ENCODE data around the gene PRR32.
"Not testable (repeated sequence)": the region's sequence is repeated elsewhere in the genome, so short reads cannot be mapped to it uniquely, and the experiment has no call there.

The PRR32 gene

DNA sequence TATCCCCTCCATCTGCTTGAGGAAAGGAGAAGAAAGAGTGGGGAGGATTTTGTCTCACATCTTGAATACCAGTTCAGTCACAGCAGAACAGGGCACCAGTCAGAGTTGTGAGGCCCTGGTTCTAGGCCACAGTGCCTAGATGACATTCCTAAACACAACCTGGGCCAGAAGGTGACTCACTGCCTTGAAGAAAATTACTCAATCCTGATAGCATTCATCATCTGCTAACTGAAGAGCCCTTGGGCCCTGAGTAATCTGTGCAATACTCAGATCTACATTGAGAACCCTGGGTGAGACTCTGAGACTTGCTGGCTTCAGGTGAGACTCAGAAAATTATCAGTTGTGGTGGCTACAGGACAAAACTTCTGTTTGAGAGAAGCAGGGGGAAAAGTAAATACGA is 20.5 kb upstream of the PRR32 start:
- Histone ChIP-seq H3K27me3 (ENCODE audit: insufficient read depth, low read length, poor library complexity, severe bottlenecking) (no peaks in the 10 kb centered on the region), H3F3A (ENCODE audit: low read depth) (no peaks in the 10 kb centered on the region), H3K36me3 (ENCODE audit: insufficient read depth, low read length) (no peaks in the 10 kb centered on the region), H3K4me3 (ENCODE audit: low read length, poor library complexity, severe bottlenecking) (no peak overlapping the region), H2AFZ (ENCODE audit: low read length) (no peak overlapping the region), H3K4me1 (ENCODE audit: insufficient read depth, low read length, poor library complexity, severe bottlenecking) (no peaks in the 10 kb centered on the region), H3K4me2 (ENCODE audit: low read depth, low read length, poor library complexity, severe bottlenecking) (no peak overlapping the region), H3K9ac (ENCODE audit: low read depth, low read length, poor library complexity, severe bottlenecking) (no peak overlapping the region), H3K79me2 (ENCODE audit: insufficient read depth, low read length) (no peaks in the 10 kb centered on the region), H3K9me2 (replicated peaks; ENCODE audit: low read depth, low read length) (no peaks in the 10 kb centered on the region), H3K9me3 (ENCODE audit: insufficient read depth, low read depth, low read length) (no peaks in the 10 kb centered on the region), H4K20me1 (ENCODE audit: insufficient read depth, low read length, poor library complexity, severe bottlenecking) (no peaks in the 10 kb centered on the region)
- no peak for TF ChIP-seq EZH2phosphoT487 (IDR thresholded peaks at IDR 0.05; ENCODE audit: borderline replicate concordance)
- TF ChIP-seq, protein P1, sequence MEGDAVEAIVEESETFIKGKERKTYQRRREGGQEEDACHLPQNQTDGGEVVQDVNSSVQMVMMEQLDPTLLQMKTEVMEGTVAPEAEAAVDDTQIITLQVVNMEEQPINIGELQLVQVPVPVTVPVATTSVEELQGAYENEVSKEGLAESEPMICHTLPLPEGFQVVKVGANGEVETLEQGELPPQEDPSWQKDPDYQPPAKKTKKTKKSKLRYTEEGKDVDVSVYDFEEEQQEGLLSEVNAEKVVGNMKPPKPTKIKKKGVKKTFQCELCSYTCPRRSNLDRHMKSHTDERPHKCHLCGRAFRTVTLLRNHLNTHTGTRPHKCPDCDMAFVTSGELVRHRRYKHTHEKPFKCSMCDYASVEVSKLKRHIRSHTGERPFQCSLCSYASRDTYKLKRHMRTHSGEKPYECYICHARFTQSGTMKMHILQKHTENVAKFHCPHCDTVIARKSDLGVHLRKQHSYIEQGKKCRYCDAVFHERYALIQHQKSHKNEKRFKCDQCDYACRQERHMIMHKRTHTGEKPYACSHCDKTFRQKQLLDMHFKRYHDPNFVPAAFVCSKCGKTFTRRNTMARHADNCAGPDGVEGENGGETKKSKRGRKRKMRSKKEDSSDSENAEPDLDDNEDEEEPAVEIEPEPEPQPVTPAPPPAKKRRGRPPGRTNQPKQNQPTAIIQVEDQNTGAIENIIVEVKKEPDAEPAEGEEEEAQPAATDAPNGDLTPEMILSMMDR (conservative IDR thresholded peaks at IDR 0.05; ENCODE audit: low read length), result no peak

DNA sequence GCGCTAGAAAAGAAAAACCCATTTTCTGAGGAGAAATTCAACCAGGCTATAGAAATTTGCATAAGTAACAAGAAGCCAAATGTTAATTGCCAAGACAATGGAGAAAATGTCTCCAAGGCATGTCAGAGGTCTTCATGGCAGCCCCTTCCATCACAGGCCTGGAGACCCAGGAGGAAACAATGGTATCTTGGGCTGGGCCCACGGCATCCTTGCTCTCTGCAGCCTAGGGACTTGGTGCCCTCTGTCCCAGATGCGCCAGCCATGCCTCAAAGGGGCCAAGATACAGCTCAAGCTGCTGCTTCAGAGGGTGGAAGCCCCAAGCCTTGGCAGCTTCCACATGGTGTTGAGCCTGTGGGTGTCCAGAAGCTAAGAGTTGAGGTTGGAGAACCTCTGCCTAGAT is 12.7 kb upstream of the PRR32 start:
- not testable (repeated sequence) for H2AFZ ChIP-seq (ENCODE audit: low read length); H3K79me2 ChIP-seq (ENCODE audit: insufficient read depth, low read length); H3K36me3 ChIP-seq (ENCODE audit: insufficient read depth, low read length); H3K4me2 ChIP-seq (ENCODE audit: low read depth, low read length, poor library complexity, severe bottlenecking); H3K4me1 ChIP-seq (ENCODE audit: insufficient read depth, low read length, poor library complexity, severe bottlenecking); H3K9me2 ChIP-seq (replicated peaks; ENCODE audit: low read depth, low read length); H3K27me3 ChIP-seq (ENCODE audit: insufficient read depth, low read length, poor library complexity, severe bottlenecking); H3K4me3 ChIP-seq (ENCODE audit: low read length, poor library complexity, severe bottlenecking); H3K9me3 ChIP-seq (ENCODE audit: insufficient read depth, low read depth, low read length); H3F3A ChIP-seq (ENCODE audit: low read depth); H4K20me1 ChIP-seq (ENCODE audit: insufficient read depth, low read length, poor library complexity, severe bottlenecking); H3K9ac ChIP-seq (ENCODE audit: low read depth, low read length, poor library complexity, severe bottlenecking)

DNA sequence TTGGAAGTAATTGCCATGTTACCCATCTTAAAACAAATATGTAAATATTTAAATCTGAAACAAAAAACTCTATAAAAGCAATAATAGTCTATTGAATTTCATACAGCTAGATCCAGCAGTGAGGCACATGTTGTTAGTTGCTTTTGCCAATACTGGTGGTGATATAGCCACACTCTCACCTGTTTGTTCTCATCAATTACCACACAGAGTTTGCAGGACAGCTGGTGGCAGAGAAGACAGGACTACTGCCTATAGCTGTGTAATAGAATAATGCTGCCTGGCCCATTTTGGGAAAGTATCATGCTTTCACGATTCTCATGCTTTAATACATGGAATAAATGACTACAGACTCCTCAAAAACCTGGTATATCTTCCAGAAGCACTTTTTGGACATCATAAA is 3.7 kb upstream of the PRR32 start:
- Histone ChIP-seq H3K27me3 (ENCODE audit: insufficient read depth, low read length, poor library complexity, severe bottlenecking) (no peaks in the 10 kb centered on the region), H4K20me1 (ENCODE audit: insufficient read depth, low read length, poor library complexity, severe bottlenecking) (no peaks in the 10 kb centered on the region), H3K4me2 (ENCODE audit: low read depth, low read length, poor library complexity, severe bottlenecking) (no peak overlapping the region), H3K4me3 (ENCODE audit: low read length, poor library complexity, severe bottlenecking) (no peak overlapping the region), H3F3A (ENCODE audit: low read depth) (no peaks in the 10 kb centered on the region), H3K9me3 (ENCODE audit: insufficient read depth, low read depth, low read length) (no peaks in the 10 kb centered on the region), H3K36me3 (ENCODE audit: insufficient read depth, low read length) (no peaks in the 10 kb centered on the region), H2AFZ (ENCODE audit: low read length) (no peak overlapping the region), H3K79me2 (ENCODE audit: insufficient read depth, low read length) (no peaks in the 10 kb centered on the region), H3K9ac (ENCODE audit: low read depth, low read length, poor library complexity, severe bottlenecking) (no peak overlapping the region), H3K9me2 (replicated peaks; ENCODE audit: low read depth, low read length) (no peaks in the 10 kb centered on the region), H3K4me1 (ENCODE audit: insufficient read depth, low read length, poor library complexity, severe bottlenecking) (no peaks in the 10 kb centered on the region)
- TF ChIP-seq, protein P1 (conservative IDR thresholded peaks at IDR 0.05; ENCODE audit: low read length), result no peak
- TF ChIP-seq EZH2phosphoT487 (IDR thresholded peaks at IDR 0.05; ENCODE audit: borderline replicate concordance), result no peak

DNA sequence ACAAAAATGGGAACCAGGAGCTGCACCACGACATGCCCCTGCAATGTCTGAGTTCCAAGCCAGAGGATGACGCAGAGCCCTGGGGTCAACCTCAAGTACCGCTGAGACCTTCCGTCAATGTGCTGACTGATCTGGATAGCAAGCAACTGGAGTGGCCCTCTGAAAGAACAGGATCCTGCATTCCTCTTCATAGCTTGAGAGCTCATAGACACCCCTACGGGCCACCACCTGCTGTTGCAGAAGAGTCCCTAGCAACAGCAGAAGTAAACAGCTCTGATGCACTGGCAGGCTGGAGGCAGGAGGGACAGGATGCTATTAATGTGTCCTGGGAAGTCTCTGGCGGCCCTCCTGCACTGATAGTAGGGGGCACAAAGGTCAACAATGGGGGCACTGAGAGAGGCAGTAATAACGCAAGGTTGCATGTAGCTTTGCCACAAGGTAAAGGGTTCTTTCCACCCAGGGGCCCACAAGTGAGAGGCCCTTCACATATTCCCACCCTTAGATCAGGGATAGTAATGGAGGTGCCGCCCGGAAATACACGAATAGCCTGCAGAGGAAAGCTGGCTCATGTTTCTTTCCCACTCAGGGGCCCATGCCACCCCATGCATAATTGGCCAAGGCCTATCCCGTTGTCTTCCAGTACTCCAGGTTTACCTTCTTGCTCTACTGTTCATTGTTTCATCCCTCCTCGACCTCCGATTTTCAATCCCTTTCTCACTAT is 1.3 kb downstream of the PRR32 start:
- Histone ChIP-seq H3K4me3 (ENCODE audit: low read length, poor library complexity, severe bottlenecking) (no peak overlapping the region), H3K79me2 (ENCODE audit: insufficient read depth, low read length) (no peaks in the 10 kb centered on the region), H2AFZ (ENCODE audit: low read length) (no peak overlapping the region)

More for the DNA sequence above, 1.3 kb downstream of the PRR32 start:
- no peaks in the 10 kb centered on the region for H4K20me1 ChIP-seq (ENCODE audit: insufficient read depth, low read length, poor library complexity, severe bottlenecking)
- H3K9ac ChIP-seq (ENCODE audit: low read depth, low read length, poor library complexity, severe bottlenecking), result no peak overlapping the region
- H3K9me2 ChIP-seq (replicated peaks; ENCODE audit: low read depth, low read length), result no peaks in the 10 kb centered on the region
- no peaks in the 10 kb centered on the region for H3K36me3 ChIP-seq (ENCODE audit: insufficient read depth, low read length)
- H3K4me2 ChIP-seq (ENCODE audit: low read depth, low read length, poor library complexity, severe bottlenecking), result no peak overlapping the region
- H3K4me1 ChIP-seq (ENCODE audit: insufficient read depth, low read length, poor library complexity, severe bottlenecking), result no peaks in the 10 kb centered on the region
- H3K9me3 ChIP-seq (ENCODE audit: insufficient read depth, low read depth, low read length), result no peaks in the 10 kb centered on the region
- TF ChIP-seq, protein P1 (conservative IDR thresholded peaks at IDR 0.05; ENCODE audit: low read length), result no peak
- TF ChIP-seq EZH2phosphoT487 (IDR thresholded peaks at IDR 0.05; ENCODE audit: borderline replicate concordance), result no peak
- no peaks in the 10 kb centered on the region for H3K27me3 ChIP-seq (ENCODE audit: insufficient read depth, low read length, poor library complexity, severe bottlenecking)
- H3F3A ChIP-seq (ENCODE audit: low read depth), result no peaks in the 10 kb centered on the region
